HG02610 (cell line): ENCODE measurements around the gene DIAPH2.
A peak's percentile ranks its signal among the peaks of the same experiment; 100 is the strongest.

Experiments used
- ATAC-seq: cut with Tn5 transposase; IDR thresholded peaks from one replicate; pipeline ENCODE4 v1.9.1; 2021; ENCODE audit warnings: mild to moderate bottlenecking, moderate library complexity; ENCODE audit not compliant: unreplicated experiment

DIAPH2 gene

GRCh38 chrX:97158269-97158668, 473.6 kb downstream of the DIAPH2 start:
- ATAC-seq, result no peak

DNA sequence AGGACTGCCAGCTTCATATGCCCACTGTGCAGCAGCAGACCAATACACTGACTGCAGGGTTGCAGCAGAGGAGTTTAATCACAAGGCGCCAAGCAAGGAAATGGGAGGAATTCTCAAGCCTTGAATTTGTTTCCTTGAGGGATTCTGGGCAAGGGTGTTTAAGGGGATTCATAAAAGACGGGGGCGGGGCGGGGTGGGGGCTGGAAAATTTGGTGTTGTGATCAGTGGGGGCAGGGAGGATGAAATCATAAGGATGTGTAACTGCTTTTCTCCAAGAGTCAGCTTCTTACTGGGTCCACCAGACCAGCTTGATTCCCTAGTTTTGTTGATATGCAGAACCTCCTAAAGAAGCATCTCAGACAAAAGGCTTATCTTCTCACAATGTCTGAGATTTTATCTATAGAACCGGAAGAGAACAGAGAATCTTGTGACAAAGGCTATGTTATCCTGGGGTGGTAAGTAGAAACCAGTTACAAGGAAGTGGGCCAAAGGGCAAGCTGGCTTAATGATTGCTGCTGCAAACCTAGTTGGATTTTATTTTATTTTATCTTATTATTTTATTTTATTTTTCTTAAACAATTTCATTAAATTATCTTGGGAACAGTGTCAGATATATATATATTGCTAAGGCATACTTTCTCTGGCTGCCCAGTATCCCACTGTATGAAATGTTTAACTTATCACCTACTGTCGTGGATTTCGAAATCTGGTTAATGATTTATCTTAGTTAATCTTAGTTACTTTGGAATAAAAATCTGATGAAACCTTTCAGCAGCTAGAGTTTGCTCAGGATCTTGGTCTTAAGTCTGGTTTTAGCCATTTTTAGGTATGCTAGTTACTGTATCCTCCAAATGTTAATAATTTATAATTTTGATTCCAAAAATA, 475.5 kb downstream of the DIAPH2 start:
- no peak for ATAC-seq

DNA sequence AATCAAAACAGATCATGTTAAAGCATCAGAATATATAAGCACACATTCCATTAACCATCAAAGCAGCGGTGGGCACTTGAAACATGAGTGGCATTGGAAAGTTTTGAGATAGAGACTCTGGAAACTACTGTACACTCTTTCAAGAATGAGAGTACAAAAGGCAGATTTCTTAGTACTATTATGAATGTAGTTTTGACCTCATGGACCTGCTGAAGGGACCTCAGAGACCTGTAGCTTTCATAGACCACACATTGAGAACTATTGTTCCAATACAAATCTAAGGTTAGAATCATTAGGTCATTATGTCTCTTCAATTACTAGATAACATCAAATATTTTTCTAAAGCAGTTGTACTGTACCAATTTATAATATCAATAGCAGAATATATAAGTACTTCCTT, 482.7 kb downstream of the DIAPH2 start:
- ATAC-seq, result no peak

DNA sequence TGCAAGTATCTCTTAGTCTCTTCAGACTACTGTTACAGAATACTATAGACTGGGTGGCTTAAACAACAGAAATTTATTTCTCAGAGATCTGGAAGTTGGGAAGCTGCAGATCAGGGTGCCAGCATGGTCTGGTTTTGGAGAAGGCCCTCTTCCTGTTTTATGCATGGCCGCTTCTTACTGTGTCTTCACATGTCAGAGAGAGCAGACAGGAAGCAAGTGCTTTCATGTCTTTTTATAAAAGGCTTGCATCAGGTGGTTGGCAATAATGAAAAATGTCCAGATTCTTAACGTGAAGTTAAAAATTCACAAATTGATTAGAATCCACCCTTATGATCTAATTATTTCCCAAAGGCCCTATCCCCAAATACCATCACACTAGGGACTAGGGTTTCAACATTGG, 484.0 kb downstream of the DIAPH2 start:
- no peak for ATAC-seq

- ATAC-seq, result no peak
Observed at GRCh38 chrX:97175147-97175546, 490.5 kb downstream of the DIAPH2 start.

- ATAC-seq, result no peak
Observed at GRCh38 chrX:97189668-97190067, 505.0 kb downstream of the DIAPH2 start.

- ATAC-seq, result no peak
Observed at GRCh38 chrX:97199501-97199900, 514.9 kb downstream of the DIAPH2 start.

- ATAC-seq, result no peak
Observed at GRCh38 chrX:97200454-97200853, 515.8 kb downstream of the DIAPH2 start.

DNA sequence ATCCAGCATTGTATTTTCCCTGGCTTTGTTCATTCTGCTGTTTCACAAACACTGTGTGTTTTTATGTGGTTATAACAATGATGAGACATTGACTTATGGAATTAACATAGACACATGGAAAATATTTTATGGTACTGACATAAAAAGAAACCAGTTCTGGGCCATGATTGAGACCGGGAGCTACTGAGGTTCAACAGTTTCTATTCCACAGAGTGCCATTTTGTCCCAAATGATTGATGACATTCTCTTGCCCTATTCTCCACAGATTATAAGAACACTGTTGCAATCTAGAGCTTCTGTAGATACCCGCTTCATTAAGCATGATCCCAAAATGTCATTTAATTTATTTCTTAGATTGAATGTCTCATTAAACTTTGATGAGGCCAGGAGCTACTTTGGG, 525.9 kb downstream of the DIAPH2 start:
- ATAC-seq, result no peak

DNA sequence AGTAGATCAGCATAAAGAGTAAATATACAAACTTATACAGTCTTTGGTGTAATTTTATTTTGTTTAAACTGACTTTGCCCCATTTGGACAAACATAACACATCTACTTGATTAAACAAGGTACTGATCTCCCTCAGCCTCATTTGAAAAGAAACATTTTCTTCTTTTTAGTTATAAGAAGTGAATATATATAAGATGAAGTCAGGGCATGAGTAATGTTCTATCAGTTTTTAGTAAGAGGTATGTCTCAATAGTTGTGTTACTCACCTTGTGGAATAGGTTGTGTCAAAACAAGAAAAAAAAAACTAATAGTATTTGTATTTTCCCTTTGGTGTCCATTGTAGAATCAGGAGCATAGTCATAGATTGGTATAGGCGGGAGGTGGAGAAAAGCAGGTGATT, 526.4 kb downstream of the DIAPH2 start:
- no peak for ATAC-seq

DNA sequence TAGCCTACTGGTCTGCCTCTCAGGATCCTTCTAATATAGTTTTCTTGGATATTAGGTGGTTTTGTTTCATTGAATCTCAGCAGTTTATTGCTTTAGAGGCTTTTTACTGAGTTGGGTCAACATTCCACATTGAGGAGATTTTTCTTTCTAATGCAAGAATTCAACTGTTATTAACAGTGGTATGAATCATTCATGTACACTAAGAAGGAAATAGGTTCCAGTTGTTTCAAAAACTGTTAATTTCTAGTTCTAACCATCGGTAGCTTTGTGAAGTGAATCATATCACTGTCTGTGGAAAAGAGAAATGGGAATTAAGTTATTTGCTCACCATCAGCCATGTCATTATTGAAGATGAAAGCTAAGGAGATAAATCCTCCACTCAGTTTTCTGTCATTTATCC, 530.5 kb downstream of the DIAPH2 start:
- no peak for ATAC-seq

DNA sequence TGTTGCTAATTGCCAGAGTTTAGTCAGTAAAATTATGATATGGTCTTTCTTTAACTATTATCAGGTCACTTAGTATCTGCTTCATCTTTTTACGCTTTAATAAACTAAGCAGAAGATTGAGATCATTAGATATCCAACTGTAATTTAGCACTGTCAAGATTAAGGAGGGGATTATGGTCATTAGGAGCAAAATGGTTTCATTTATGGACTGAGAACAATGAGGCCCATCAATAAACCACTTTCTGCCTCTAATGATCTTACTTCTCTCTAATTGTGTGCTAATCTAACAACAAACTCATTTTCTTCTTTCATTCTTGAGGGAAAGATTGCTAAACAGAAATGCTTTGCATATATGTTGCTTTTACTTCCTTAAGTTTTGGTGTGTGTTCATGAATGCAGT, 539.5 kb downstream of the DIAPH2 start:
- ATAC-seq, result no peak

DNA sequence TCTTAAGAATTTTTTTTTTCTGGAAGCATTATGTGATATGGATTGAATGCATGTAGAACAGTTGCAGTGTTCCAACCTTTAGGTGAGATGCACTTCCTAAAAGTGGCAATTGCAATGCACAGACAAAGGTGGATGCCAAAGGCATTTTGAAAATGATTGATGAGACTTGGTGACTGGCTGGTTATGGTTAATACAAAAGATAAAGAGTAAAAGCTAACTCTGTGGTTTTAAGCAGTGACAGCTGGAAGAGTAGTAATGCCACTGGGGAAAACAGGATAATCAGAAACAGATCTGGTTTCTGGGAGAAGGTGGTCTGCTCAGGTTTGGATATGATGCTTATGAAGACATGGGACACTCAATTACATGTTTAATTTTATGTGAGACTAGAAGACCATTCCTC, 544.7 kb downstream of the DIAPH2 start:
- no peak for ATAC-seq

- no peak for ATAC-seq
Observed at GRCh38 chrX:97230948-97231347, 546.3 kb downstream of the DIAPH2 start.

GRCh38 chrX:97234471-97235081, 549.9 kb downstream of the DIAPH2 start:
- ATAC-seq, result peak; percentile 100

GRCh38 chrX:97238632-97239031, 554.0 kb downstream of the DIAPH2 start:
- ATAC-seq, result no peak

DNA sequence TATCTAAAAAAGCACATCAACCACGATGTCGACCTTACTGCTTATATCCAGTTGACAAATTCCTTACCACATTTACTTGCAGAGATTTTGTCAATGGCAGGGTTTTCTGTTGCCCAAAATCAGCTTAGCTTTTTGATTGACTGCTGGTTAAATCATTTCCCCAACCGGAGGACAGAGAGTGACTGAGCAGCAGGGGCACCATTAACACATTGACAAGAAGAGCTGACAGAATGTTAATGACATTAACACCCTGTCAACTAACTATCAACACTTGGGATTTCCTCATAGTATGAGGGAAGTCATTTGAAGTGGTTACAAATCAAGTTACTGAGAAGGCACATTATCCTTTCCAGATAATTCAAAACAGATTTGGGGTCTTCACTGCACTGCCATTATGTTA, 567.5 kb downstream of the DIAPH2 start:
- ATAC-seq, result no peak

DNA sequence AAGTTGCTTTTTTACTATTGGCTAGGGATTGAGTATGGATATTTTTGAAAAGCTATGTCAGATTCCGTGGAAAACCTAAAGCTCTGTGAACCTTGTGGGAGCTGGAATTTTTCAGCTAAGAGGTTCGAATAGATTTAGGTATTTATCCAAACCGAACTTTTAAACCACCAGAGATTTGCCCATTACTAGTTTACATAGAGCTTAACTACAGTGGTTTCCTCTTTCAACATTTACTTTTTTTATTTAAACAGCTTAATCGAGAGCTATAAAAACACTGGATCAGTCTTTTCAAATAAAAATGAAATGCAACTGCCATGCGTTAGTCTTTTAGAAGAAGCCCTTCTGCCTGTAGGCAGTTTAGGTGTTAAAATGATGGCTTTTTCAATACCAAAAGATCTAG, 576.0 kb downstream of the DIAPH2 start:
- ATAC-seq, result no peak

DNA sequence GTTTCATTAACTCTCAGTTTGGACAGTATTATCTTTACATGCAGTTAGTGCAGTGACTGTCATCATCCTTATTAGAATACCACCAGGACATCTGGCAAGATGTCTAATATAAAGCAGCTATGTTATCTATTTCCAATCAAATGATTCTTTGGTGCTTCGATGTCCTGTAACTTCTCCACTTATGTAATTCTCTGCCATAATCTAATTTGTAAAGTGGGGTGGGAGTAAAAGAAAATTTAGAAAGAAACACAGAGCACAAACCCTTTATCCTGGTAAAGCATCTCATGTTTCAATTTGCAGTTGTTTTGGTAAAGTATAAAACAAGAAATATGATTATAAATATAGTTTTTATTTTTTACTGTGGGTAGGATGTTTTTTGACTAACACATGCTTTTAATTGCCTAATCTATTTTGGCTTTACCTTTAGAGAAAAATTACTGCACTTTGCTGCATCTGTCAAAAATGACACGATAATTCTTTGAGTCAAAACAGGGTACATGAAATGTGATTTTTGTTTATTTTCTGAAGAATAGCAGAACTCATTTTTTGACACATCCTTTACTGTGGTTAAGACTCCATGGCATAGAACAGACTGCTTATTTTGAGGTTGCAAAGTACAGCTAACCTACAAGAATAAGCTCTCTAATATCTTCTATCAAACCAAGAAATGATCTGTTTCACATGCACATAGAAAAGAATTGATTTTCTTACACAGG, 581.9 kb downstream of the DIAPH2 start:
- ATAC-seq, result no peak

GRCh38 chrX:97267396-97268181, 582.9 kb downstream of the DIAPH2 start:
- no peak for ATAC-seq

DNA sequence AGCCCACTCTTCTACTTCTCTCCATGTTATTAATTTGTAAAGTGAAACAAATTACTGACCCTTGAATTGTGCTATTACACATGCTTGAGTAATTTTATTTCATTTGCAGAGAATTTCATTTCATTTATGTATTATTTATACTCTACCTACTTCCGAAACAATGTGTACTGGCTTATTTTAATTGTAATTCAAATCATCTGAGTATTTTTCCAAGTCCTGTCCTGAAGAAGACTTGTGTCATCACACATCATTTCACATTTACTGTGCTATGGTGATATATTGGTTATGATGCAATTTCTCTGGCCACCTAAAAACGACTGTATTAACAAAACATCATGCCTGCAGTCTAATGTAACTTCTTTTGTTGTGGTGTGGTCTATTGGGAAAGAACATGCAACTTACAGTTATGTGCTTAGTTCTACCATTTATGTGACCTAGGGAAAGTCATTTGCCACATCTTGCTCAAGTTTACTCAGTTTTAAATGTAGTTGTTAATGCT, 583.6 kb downstream of the DIAPH2 start:
- ATAC-seq, result no peak
